ENCODE results near the gene TNS1. TPM values are rescaled to one million over a fixed set of nuclear protein-coding genes. Genes with fewer than 3 reads are reported as not detected.

TNS1 gene
- total RNA-seq, 1 donor: 48.9 TPM

- Histone ChIP-seq H3K27me3 (ENCODE audit: insufficient read depth, low read length) (no peaks in the 10 kb centered on the region), H4K20me1 (ENCODE audit: insufficient read depth, low read length) (peaks cover 40% of the 10 kb centered on the region), H3K36me3 (ENCODE audit: insufficient read depth, low read length) (peaks cover 3% of the 10 kb centered on the region), H3K79me2 (ENCODE audit: insufficient read depth, low read length) (peaks cover 4% of the 10 kb centered on the region), H3K27ac (ENCODE audit: low read depth, low read length) (no peak overlapping the region), H3K4me1 (ENCODE audit: insufficient read depth, low read length) (peaks cover 8% of the 10 kb centered on the region), H3K4me2 (ENCODE audit: insufficient read depth, low read length) (no peak overlapping the region), H3K9me3 (ENCODE audit: low read depth, low read length) (no peaks in the 10 kb centered on the region), H3K4me3 (ENCODE audit: insufficient read depth, low read length) (no peak overlapping the region), H2AFZ (ENCODE audit: low read length) (no peak overlapping the region)
- DNase-seq (ENCODE audit: insufficient read length, low spot score, missing footprints): no peak
- TF ChIP-seq CTCF (IDR thresholded peaks at IDR 0.05; ENCODE audit: extremely low read depth, low read depth, low read length): no peak
Observed at GRCh38 chr2:217954971-217955740, 47.6 kb downstream of the TNS1 start.

DNA sequence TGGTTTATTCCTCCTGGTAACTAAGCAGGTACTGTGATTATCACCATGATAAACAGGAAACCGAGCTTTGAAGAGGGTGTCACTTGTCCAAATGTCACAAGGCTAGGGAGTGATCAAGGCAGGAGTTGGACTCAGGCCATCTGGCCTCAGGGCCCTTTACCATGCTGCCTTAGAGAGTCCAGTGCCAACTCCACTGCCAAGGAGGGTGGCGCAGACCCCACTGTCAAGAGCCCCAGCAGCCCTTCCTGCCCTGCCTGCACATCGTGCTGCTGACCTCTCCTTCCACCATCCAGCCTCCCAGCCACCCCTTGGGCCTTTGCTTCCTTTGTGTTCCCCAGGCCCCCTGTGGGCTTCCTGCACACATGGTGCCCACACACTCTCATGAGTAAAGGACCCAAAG lies 48.3 kb downstream of the TNS1 start:
- Histone ChIP-seq H4K20me1 (ENCODE audit: insufficient read depth, low read length) (peaks cover 43% of the 10 kb centered on the region), H3K4me1 (ENCODE audit: insufficient read depth, low read length) (peaks cover 8% of the 10 kb centered on the region), H2AFZ (ENCODE audit: low read length) (no peak overlapping the region), H3K27me3 (ENCODE audit: insufficient read depth, low read length) (no peaks in the 10 kb centered on the region), H3K9me3 (ENCODE audit: low read depth, low read length) (no peaks in the 10 kb centered on the region), H3K4me2 (ENCODE audit: insufficient read depth, low read length) (no peak overlapping the region), H3K4me3 (ENCODE audit: insufficient read depth, low read length) (no peak overlapping the region), H3K79me2 (ENCODE audit: insufficient read depth, low read length) (peaks cover 4% of the 10 kb centered on the region), H3K36me3 (ENCODE audit: insufficient read depth, low read length) (peaks cover 3% of the 10 kb centered on the region), H3K27ac (ENCODE audit: low read depth, low read length) (no peak overlapping the region)
- no peak for TF ChIP-seq CTCF (IDR thresholded peaks at IDR 0.05; ENCODE audit: extremely low read depth, low read depth, low read length)
- no peak for DNase-seq (ENCODE audit: insufficient read length, low spot score, missing footprints)

- TF ChIP-seq CTCF (IDR thresholded peaks at IDR 0.05; ENCODE audit: extremely low read depth, low read depth, low read length): no peak
- Histone ChIP-seq H3K4me3 (ENCODE audit: insufficient read depth, low read length) (no peak overlapping the region), H3K4me2 (ENCODE audit: insufficient read depth, low read length) (no peak overlapping the region), H3K9me3 (ENCODE audit: low read depth, low read length) (no peaks in the 10 kb centered on the region), H3K27me3 (ENCODE audit: insufficient read depth, low read length) (no peaks in the 10 kb centered on the region), H3K36me3 (ENCODE audit: insufficient read depth, low read length) (peaks cover 3% of the 10 kb centered on the region), H3K4me1 (ENCODE audit: insufficient read depth, low read length) (peaks cover 8% of the 10 kb centered on the region), H3K27ac (ENCODE audit: low read depth, low read length) (no peak overlapping the region), H2AFZ (ENCODE audit: low read length) (no peak overlapping the region), H3K79me2 (ENCODE audit: insufficient read depth, low read length) (peaks cover 4% of the 10 kb centered on the region), H4K20me1 (ENCODE audit: insufficient read depth, low read length) (peaks cover 47% of the 10 kb centered on the region)
- DNase-seq (ENCODE audit: insufficient read length, low spot score, missing footprints): no peak
Observed at GRCh38 chr2:217954051-217954450, 48.7 kb downstream of the TNS1 start.

- Histone ChIP-seq H3K4me3 (ENCODE audit: insufficient read depth, low read length) (no peak overlapping the region), H3K36me3 (ENCODE audit: insufficient read depth, low read length) (peaks cover 3% of the 10 kb centered on the region), H3K4me1 (ENCODE audit: insufficient read depth, low read length) (peaks cover 8% of the 10 kb centered on the region), H3K79me2 (ENCODE audit: insufficient read depth, low read length) (peaks cover 6% of the 10 kb centered on the region), H2AFZ (ENCODE audit: low read length) (no peak overlapping the region), H3K27me3 (ENCODE audit: insufficient read depth, low read length) (no peaks in the 10 kb centered on the region), H3K4me2 (ENCODE audit: insufficient read depth, low read length) (no peak overlapping the region), H4K20me1 (ENCODE audit: insufficient read depth, low read length) (peaks cover 53% of the 10 kb centered on the region), H3K9me3 (ENCODE audit: low read depth, low read length) (no peaks in the 10 kb centered on the region), H3K27ac (ENCODE audit: low read depth, low read length) (no peak overlapping the region)
- TF ChIP-seq CTCF (IDR thresholded peaks at IDR 0.05; ENCODE audit: extremely low read depth, low read depth, low read length): no peak
- DNase-seq (ENCODE audit: insufficient read length, low spot score, missing footprints): no peak
Observed at GRCh38 chr2:217953531-217953932, 49.3 kb downstream of the TNS1 start.
